Left renal cortex interstitium (tissue), 4 donors: ENCODE results near the gene ZMYM2. TPM values are rescaled to one million over a fixed set of nuclear protein-coding genes. Genes with fewer than 3 reads are reported as not detected.

Experiments
- DNase-seq, 4 donors: peaks; one replicate each; pipeline ENCODE4 v3.0.0-alpha.2; 2013; ENCODE audit warnings: low read depth in 4 of 4, low spot score in 2 of 4, missing footprints in 1 of 4
- polyA plus RNA-seq, 4 donors: library from polyadenylated mRNA; unstranded; fragments of 120-200 nt; gene quantifications; one replicate each; pipeline ENCODE4 v1.2.1, GENCODE V29; 2013; ENCODE audit not compliant: insufficient read length in 4 of 4

Gene ZMYM2
- polyA plus RNA-seq, 4 donors, result 91.2 to 143 (median 111) TPM

- DNase-seq, result no peak
Observed at GRCh38 chr13:20043207-20043925, 84.8 kb downstream of the ZMYM2 start.

- DNase-seq, result no peak
Observed at GRCh38 chr13:20044086-20044485, 85.6 kb downstream of the ZMYM2 start.

GRCh38 chr13:20045950-20046548, 87.5 kb downstream of the ZMYM2 start:
- DNase-seq, result no peak

- DNase-seq, result no peak
Observed at GRCh38 chr13:20049558-20050473, 91.3 kb downstream of the ZMYM2 start.

- DNase-seq, result no peak
Observed at GRCh38 chr13:20051366-20051765, 92.8 kb downstream of the ZMYM2 start.

GRCh38 chr13:20053016-20053415, 94.5 kb downstream of the ZMYM2 start:
- DNase-seq, result no peak

- DNase-seq, result no peak
Observed at GRCh38 chr13:20053891-20054290, 95.4 kb downstream of the ZMYM2 start.

GRCh38 chr13:20054586-20054985, 96.1 kb downstream of the ZMYM2 start:
- DNase-seq, result no peak

- no peak for DNase-seq
Observed at GRCh38 chr13:20057214-20057613, 98.7 kb downstream of the ZMYM2 start.

- no peak for DNase-seq
Observed at GRCh38 chr13:20057963-20058362, 99.4 kb downstream of the ZMYM2 start.

GRCh38 chr13:20058476-20058875, 99.9 kb downstream of the ZMYM2 start:
- no peak for DNase-seq

- DNase-seq, result no peak
Observed at GRCh38 chr13:20064128-20064527, 105.6 kb downstream of the ZMYM2 start.

GRCh38 chr13:20065516-20065915, 107.0 kb downstream of the ZMYM2 start:
- DNase-seq, result no peak

GRCh38 chr13:20069956-20070355, 111.4 kb downstream of the ZMYM2 start:
- no peak for DNase-seq

GRCh38 chr13:20073775-20074174, 115.2 kb downstream of the ZMYM2 start:
- DNase-seq, result no peak

GRCh38 chr13:20074966-20075365, 116.4 kb downstream of the ZMYM2 start:
- no peak for DNase-seq

GRCh38 chr13:20077086-20077485, 118.6 kb downstream of the ZMYM2 start:
- no peak for DNase-seq

- no peak for DNase-seq
Observed at GRCh38 chr13:20080377-20081164, 122.0 kb downstream of the ZMYM2 start.

- no peak for DNase-seq
Observed at GRCh38 chr13:20090349-20090748, 131.8 kb downstream of the ZMYM2 start.

- no peak for DNase-seq
Observed at GRCh38 chr13:20093951-20094350, 135.4 kb downstream of the ZMYM2 start.

- DNase-seq, result no peak
Observed at GRCh38 chr13:20099319-20099718, 140.8 kb downstream of the ZMYM2 start.
